NCI-H748 treated with DMSO at 0.1 percent for 48 hours (cell line): Measurements from ENCODE around the gene NEK11.
"Not testable (repeated sequence)": the region's sequence is repeated elsewhere in the genome, so short reads cannot be mapped to it uniquely, and the experiment has no call there.

Experiments
- DNase-seq: peaks from one replicate; lab custom pipeline; 2025; lab: John Stamatoyannopoulos, UW

Gene NEK11

DNA sequence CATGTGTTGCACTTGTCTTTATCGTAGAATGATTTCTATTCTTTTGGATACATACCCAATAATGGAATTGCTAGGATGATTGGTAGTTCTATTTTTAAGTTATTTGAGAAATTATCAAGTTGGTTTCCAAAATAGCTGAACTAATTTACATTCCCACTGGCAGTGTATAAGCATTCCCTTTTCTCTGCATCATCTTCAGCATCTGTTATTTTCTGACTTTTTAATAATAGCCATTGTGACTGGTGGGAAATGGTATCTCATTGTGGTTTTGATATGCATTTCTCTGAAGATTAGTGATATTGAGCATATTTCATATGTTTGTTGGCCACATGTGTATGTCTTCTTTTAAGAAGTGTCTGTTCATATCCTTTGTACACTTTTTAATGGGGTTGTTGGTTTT is 273.2 kb downstream of the NEK11 start:
- DNase-seq: no peak

DNA sequence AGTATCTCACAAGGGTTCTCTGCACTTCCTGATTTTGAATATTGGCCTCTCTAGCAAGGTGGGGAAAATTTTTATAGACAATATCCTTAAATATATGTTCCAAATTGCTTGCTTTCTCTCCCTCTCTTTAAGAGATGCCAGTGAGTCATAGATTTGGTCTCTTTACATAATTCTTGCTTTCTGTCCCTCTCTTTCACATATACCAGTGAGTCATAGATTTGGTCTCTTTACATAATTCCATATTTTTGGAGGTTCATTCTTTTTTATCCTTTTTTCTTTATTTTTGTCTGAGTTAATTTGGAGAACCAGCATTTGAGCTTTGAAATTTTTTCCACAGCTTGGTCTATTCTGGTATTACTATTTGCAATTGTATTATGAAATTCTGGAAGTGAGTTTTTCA is 277.2 kb downstream of the NEK11 start:
- DNase-seq: no peak

DNA sequence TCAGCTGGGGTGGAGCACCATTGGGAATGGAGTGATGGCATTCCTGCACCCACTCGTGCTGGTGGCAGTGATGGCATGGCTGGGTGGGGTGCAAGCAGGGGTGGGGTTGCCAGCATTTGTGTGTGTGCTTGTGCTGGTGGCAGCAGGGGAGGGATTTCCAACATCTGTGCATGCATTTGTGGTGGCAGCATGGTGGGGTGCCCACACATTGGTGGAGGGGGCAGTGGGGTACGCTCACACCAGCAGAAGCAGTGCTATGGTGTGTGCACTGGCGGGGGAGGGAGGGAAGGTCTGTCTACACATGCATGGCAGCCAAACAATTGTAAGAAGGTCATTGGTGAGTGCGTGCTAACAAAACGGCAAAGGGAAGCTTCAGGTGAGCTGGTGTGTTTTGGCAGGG is 278.2 kb downstream of the NEK11 start:
- no peak for DNase-seq

GRCh38 chr3:131306242-131306641 is 279.6 kb downstream of the NEK11 start:
- DNase-seq: no peak

DNA sequence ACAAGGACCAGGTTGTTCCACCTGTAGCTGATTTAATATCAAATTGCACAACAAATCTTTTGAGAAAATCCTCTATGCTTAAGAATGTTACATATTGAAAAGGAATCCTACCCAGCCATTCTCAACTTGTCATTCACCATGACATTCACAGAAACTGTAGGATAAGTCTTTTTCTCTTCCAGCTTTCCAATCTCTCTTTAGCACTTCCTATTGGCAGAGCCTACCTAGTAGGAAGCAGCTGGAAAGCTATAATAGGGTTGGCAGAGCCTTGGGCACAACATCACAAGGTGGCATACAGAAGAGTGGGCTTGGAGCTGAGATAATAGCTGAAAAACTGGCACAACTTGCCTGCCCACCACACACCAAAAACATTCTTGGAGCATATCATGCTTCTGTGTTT is 287.6 kb downstream of the NEK11 start:
- no peak for DNase-seq

GRCh38 chr3:131315162-131315561 is 288.5 kb downstream of the NEK11 start:
- no peak for DNase-seq

- no peak for DNase-seq
These were observed 291.0 kb downstream of the NEK11 start for GRCh38 chr3:131317667-131318066.

DNA sequence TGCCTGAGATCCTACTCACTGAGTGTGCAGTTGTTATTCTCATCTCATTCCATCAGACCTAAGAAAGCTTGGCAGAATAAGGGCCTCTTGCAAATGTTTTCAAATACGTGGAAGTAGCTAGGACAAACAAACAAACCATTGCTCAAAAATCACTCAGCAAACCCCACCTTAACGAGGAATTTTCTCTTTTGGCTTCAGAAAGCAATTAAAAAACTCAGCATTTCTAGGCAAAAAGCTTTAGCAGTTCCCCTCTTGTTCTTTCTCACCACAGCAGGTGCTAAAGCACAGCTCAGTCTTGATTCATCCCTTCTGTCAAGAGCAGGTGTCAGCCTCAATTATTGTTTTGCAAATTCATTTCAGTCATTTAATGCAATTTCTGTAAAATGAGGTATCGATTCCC is 296.3 kb downstream of the NEK11 start:
- no peak for DNase-seq

DNA sequence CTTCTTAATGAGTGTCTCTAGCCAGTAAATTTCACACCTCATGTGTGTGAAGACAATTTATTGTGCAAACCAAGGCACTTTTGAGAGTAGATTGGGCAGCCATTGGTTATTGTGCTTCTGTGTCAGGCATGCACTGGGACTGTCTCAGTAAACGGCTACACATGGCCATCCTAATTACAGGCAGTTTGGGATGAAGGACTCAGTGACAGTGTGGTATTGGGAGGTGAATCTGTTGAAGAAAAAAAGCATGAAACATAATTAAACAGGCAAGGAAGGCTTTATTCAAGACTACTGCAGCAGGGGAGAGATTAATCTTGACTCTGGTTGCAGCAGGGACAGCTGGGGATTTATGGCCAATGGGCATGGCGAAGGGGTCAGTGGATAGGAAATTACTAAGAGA is 297.1 kb downstream of the NEK11 start:
- DNase-seq: no peak

DNA sequence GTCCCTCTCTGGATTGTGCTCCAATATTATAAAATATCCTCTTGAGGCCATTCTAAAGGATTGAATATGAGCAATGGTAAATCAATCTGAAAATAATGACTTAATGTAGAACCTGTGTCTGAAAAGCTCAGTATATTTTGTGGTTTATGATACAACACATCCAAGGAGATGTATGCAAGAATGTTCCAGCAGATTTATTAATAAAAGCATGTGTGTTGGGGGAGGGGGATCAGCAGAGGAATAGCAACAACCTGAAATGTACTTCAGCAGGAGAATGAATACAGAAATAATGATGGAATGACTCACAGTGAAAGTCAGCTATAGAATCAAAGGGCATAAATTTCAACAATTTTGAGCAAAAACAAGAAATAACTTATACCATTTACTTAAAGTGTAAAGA is 298.2 kb downstream of the NEK11 start:
- DNase-seq: no peak

- no peak for DNase-seq
These were observed 299.6 kb downstream of the NEK11 start for GRCh38 chr3:131326307-131326706.

GRCh38 chr3:131328721-131329120 is 302.0 kb downstream of the NEK11 start:
- DNase-seq: no peak

GRCh38 chr3:131329774-131330173 is 303.1 kb downstream of the NEK11 start:
- DNase-seq: no peak

GRCh38 chr3:131331456-131332085 is 304.9 kb downstream of the NEK11 start:
- not testable (repeated sequence) for DNase-seq

- DNase-seq: no peak
These were observed 312.4 kb downstream of the NEK11 start for GRCh38 chr3:131338948-131339640.

GRCh38 chr3:131341761-131342160 is 315.1 kb downstream of the NEK11 start:
- no peak for DNase-seq

DNA sequence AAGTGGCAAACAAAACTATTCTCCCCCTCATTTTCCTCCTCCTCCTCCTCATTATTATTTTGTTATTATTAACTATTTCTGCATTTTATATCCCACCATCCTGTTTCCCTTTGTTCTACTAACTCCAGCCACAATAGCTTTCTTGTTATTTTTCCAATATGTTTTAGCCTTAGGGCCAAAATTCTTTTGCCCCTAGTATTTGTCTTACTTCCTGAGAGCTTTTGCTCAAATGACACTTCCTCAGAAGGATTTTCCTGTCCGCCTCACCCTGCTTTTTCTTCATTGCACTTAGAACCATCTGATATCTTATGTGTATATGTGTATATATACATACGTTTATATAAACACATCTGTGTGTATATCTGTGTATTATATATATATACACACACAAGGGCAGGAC is 322.2 kb downstream of the NEK11 start:
- no peak for DNase-seq

DNA sequence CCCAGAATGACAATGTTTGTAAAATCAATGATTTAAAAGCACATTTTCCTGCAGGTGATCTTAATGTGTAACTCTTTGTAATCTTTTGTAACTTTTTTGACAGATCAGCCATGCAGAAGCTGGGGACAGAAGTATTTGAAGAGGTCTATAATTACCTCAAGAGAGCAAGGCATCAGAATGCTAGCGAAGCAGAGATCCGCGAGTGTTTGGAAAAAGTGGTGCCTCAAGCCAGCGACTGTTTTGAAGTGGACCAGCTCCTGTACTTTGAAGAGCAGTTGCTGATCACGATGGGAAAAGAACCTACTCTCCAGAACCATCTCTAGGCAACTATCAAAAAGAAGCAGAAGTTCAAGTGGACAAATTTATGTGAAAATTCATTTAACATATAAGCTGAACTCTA is 322.8 kb downstream of the NEK11 start:
- DNase-seq: no peak

DNA sequence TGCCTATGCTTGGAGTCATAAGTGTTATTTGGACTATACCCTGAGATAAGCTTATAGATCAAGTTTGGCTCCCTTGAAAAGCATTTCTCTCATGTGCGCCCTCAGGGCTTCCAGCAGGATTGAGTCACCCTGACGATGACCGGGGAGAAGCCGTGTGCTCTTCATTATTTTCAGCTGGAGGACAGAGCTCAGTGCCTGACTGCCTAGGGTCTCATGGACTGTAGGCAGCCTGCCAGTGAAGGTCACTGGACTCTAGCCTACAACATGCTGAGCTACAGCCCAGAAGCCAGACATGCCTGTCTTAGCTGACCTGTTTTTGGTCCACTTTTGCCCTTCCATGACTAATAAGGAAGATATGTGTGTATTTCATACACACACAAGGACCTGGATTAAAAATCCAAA is 323.3 kb downstream of the NEK11 start:
- DNase-seq: no peak

DNA sequence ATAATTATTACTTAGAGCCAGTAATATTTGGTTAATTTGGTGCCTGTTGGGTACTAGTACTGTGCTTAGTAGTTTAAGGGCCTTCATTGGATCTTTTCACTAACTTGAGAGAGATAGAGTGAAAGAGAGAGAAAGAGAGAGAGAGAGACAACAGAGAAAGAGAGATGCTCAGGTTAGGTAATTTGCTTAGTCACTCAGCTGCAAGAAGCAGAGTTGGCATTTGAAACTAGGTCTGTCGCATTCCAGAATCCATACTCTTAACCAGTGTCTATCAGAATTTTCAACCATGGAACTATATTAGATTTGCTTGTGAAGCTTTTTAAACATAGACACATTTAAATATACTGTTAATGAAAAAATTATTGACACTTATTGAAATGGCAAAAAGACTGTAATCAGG is 323.8 kb downstream of the NEK11 start:
- DNase-seq: no peak

DNA sequence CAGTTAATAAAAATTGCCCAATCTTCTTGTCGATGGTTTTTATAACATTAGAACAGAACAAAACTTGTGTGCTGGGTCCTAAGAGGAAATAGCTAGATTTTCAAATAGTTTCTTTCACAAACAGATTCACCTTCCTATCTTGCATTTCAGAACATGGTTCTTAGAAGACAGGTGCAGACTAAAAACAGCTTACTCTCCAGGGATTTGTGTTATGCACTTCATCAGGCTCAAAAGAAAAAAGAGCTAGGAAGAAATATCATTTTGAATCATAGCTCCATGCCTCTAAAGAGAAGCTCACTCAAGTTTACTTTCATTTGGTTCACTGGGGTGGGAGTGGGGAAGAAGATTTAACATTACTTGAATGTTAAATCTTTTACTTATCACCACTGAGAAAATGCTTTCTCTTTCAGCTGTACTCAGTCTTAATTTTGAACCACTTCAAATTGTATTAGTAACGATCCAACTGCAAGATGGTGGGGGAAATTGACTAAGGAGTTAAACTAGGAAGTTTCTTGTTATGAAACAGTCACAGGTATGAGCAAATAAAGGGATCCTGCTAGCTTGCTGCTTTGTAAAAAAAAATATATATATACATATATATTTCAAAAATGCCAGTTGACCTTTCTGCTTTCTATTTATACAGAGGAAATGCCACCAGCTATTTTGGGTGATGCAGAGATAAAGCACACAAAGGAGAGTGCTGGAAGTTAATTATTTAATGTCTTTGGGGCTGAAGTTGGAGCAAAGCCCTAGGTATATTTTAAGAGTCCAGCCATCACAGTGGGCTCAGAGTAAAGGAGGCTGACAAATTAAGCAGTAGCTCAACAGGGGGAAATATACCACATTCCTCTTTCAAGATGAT is 326.6 kb downstream of the NEK11 start:
- no peak for DNase-seq

DNA sequence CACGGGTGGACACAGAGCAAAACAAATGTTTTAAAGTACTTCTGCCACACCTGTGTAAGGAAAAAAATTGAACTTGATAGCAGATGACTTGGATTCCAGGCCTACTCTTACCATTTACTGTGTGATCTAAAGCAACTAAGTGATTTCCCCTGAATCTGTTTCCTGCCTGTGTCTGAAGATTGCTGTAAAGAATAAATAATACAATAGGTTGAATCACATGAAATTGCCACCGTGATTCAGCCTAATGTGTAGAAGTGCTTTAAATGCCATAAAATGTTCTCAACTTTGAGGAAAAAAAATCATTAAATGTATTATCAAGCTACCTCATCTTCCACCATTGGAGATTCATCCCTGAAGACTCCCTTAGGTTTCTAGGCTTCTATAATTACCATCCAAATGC is 327.3 kb downstream of the NEK11 start:
- DNase-seq: no peak

GRCh38 chr3:131356006-131356595 is 329.4 kb downstream of the NEK11 start:
- no peak for DNase-seq
